ENCODE results near the gene TECPR2. TPM values are rescaled to one million over a fixed set of nuclear protein-coding genes. Genes with fewer than 3 reads are reported as not detected.
A peak's percentile ranks its signal among the peaks of the same experiment; 100 is the strongest.

Gene TECPR2
- total and polyA plus RNA-seq, 2 of the 13 experiments (the other 11 are each of a cell fraction or from before 2014, with no cell fraction given) = 3.5 to 5.7 TPM

DNA sequence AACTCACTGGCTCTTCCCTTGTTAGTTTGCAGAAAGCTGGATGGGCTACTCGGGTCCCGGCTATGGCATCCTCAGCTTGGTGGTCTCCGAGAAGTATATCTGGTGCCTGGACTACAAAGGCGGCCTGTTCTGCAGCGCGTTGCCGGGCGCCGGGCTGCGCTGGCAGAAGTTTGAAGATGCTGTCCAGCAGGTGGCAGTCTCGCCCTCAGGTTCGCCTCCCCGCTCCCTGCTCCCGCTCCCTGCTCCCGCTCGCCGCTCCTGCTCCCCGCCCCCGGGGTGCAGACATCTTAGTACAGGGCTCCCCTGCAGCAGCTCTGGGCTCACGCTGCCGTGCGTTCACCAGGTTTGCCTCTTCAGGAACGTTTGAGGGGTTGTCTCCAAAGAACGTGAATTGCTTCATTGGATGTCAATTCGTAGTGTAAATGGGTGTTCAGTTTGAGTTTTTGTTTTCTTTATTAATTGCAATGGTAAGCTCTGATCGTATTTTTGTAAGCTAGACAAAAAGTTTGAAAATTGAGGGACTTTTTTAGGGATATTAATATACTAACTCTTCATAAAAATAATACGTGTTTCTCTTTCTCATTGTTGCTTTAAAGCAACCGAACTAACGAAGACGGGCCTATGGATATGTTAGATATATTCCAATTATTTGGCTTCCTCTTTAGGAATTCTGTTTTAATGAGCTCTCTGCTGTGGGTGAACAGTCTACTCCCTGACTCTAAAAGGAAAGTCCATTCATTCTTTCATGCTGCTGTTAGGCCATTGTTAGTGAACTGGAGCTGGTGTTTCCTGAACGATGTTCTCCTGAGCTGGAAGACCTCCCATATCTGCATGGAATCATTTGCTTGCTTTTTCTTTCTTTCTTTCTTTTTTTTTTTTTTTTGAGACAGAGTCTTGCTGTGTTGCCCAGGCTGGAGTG is 75.5 kb downstream of the TECPR2 start (continued):
- TF ChIP-seq NFAT5 (CRISPR knock-in tag; IDR thresholded peaks at IDR 0.05) (no peak), ZNF251 (CRISPR knock-in tag; IDR thresholded peaks at IDR 0.05) (no peak), ADNP (CRISPR knock-in tag; IDR thresholded peaks at IDR 0.05) (no peak), ZFP1 (CRISPR knock-in tag; IDR thresholded peaks at IDR 0.05) (no peak), ZBTB8A (CRISPR knock-in tag; IDR thresholded peaks at IDR 0.05; ENCODE audit: borderline replicate concordance, low read depth) (no peak), ZNF501 (CRISPR knock-in tag; IDR thresholded peaks at IDR 0.05) (peak; percentile 41; the same call in 1 of the 2 replicates), KDM5B (CRISPR knock-in tag; IDR thresholded peaks at IDR 0.05; ENCODE audit: borderline replicate concordance) (peak; percentile 45; the same call in 1 of the 2 replicates), EZH2 (conservative IDR thresholded peaks at IDR 0.05; ENCODE audit: low read depth, low read length) (no peak), HMG20B (CRISPR knock-in tag; conservative IDR thresholded peaks at IDR 0.05) (no peak), CC2D1A (CRISPR knock-in tag; IDR thresholded peaks at IDR 0.05) (no peak), SALL2 (CRISPR knock-in tag; IDR thresholded peaks at IDR 0.05) (no peak), ZNF354B (CRISPR knock-in tag; IDR thresholded peaks at IDR 0.05) (no peak), TBX3 (IDR thresholded peaks at IDR 0.05; ENCODE audit: borderline replicate concordance) (no peak), ZNF792 (CRISPR knock-in tag; IDR thresholded peaks at IDR 0.05) (peak; percentile 35; the same call in 1 of the 2 replicates), LBX2 (CRISPR knock-in tag; IDR thresholded peaks at IDR 0.05; ENCODE audit: borderline replicate concordance) (no peak), REXO4 (CRISPR knock-in tag; IDR thresholded peaks at IDR 0.05; ENCODE audit: borderline replicate concordance) (no peak), ZSCAN25 (CRISPR knock-in tag; IDR thresholded peaks at IDR 0.05) (0 out of 2 replicates have a peak, but pooled peaks have one; percentile 60), ERF (CRISPR knock-in tag; IDR thresholded peaks at IDR 0.05) (peak; percentile 41), SETDB1 (CRISPR knock-in tag; IDR thresholded peaks at IDR 0.05; ENCODE audit: borderline replicate concordance) (no peak), NR3C1 (CRISPR knock-in tag; IDR thresholded peaks at IDR 0.05) (no peak), HHEX (CRISPR knock-in tag; IDR thresholded peaks at IDR 0.05) (no peak), ZMAT3 (CRISPR knock-in tag; conservative IDR thresholded peaks at IDR 0.05) (no peak), ZNF331 (CRISPR knock-in tag; IDR thresholded peaks at IDR 0.05) (no peak), ZNF33B (CRISPR knock-in tag; IDR thresholded peaks at IDR 0.05) (no peak), ZNF75D (CRISPR knock-in tag; IDR thresholded peaks at IDR 0.05; ENCODE audit: borderline replicate concordance) (no peak)
- TF ChIP-seq, protein P1, sequence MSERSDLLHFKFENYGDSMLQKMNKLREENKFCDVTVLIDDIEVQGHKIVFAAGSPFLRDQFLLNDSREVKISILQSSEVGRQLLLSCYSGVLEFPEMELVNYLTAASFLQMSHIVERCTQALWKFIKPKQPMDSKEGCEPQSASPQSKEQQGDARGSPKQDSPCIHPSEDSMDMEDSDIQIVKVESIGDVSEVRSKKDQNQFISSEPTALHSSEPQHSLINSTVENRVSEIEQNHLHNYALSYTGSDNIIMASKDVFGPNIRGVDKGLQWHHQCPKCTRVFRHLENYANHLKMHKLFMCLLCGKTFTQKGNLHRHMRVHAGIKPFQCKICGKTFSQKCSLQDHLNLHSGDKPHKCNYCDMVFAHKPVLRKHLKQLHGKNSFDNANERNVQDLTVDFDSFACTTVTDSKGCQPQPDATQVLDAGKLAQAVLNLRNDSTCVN (CRISPR knock-in tag; IDR thresholded peaks at IDR 0.05; ENCODE audit: borderline replicate concordance) = no peak
